ENCODE measurements around the gene TRIM63.
"Not testable (repeated sequence)": the region's sequence is repeated elsewhere in the genome, so short reads cannot be mapped to it uniquely, and the experiment has no call there.

TRIM63 gene

GRCh38 chr1:26093569-26093968 lies 26.1 kb upstream of the TRIM63 start:
- not testable (repeated sequence) for DNase-seq

DNA sequence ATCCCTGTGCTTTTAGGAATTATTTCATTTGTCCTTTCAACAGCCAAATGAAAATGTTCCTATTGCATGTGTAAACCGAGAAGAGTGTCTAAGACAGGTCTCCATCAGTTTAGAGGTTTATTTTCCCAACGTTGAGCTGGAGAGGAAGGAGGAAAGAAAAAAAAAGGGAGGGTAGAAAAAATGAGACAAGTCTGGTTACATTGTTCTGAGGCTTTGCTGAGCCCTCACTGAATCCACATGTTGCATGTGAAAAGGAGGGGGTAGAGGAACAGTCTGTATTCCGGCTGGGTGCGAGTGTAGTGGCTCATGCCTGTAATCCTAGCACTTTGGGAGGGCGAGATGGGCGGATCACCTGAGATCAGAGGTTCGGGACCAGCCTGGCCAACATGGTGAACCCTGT lies 25.0 kb upstream of the TRIM63 start:
- intact Hi-C loops (cut with DNase I) = no loop called here
- DNase-seq = no peak

More at GRCh38 chr1:26093569-26093968, 26.1 kb upstream of the TRIM63 start:
- intact Hi-C loops (cut with DNase I) = not testable (repeated sequence)

DNA sequence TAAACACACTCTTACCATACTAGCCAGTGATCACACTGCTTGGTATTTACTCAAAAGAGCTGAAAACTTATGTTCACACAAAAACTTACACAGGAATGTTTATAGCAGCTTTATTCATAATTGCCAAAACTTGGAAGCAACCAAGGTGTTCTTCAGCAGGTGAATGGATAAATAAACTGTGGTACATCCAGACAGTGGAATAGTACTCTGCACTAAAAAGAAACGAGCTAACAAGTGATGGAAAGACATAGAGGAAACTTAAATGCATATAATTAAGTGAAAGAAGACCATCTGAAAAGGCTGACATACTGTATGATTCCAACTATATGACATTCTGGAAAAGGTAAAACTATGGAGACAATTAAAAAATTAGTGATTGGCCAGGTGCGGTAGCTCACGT lies 23.5 kb upstream of the TRIM63 start:
- intact Hi-C loops (cut with DNase I) = no loop called here
- DNase-seq = no peak

DNA sequence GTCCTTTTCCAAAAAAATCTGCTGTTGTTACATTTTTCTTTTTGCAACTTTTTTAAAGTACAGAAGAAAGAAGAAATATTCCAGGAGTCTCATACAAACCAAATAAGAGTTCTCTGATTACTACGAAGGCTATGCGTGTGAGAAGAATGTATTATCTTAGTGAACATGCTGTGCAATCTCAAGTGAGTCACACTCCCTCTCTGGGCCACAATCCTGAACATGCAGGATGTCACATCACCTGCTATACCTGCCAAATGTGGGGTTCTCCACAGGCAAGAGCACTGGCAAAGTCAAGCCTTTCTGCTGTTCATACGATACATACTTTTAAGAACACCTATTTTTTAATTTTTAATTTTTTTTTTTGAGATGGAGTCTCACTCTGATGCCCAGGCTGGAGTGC lies 21.7 kb upstream of the TRIM63 start:
- DNase-seq = no peak
- intact Hi-C loops (cut with DNase I) = no loop called here

DNA sequence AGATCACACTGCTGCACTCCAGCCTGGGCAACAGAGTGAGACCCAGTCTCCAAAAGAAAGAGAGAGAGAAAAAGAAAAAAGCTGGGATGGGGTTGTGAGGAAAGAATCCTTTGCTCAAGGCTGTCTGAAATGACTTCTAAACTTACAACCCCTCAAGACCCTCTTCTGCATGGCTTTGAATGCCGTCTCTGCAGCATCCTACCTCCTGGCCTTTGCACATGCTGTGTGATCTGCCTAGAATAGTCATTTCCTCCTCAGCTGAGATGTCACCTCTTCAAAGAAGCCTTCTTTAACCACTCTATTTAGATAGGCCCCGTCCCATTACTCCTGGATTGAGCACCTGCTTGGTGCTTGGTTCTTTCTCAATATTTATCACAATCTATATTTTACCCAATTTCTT lies 17.4 kb upstream of the TRIM63 start:
- DNase-seq = no peak

DNA sequence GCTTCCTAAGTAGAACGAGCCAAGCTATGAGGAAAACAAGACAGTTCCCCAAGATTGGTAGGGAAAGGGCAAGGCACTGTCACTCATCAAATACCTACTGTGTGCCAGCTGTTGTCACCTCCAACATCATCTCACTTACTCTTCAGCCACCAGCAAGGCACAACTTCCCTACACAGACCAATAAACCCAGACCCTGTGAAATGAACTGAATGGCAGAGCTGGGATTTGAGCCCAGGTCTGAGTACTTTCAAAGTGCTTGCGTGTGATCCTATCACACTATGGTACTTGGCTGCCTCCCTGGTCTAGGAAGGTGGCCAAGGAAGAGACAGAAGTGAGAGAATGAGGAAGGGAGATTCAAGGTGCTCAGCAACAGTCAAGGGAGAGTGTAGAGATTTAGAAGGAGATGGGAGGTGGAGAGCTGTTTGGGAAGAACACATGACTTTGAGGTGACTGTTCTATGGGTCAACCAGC lies 16.7 kb upstream of the TRIM63 start:
- intact Hi-C loops (cut with DNase I) = no loop called here
- DNase-seq = no peak

More for the DNA sequence above, 17.4 kb upstream of the TRIM63 start:
- intact Hi-C loops (cut with DNase I) = no loop called here

DNA sequence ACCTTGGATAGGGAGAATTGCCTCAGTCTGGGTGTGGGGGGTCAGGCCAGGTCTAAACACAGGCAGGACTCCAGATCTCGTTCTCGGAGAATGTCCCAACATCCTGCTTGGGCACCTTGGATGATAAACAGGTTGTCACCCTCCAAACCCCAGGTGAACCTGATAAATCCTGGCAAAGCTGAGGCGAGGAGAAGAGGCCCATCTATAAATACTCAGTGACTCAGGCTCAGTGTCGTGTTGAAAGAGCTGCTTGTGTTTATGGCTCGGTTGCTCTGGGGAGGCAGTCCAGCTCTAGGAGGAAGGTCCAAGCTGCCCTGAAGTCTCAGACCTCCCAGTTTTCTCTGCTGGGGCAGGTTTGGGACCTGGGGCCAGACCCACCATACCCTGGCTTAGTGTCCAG lies 15.8 kb upstream of the TRIM63 start:
- no peak for DNase-seq
- intact Hi-C loops (cut with DNase I) = no loop called here

- intact Hi-C loops (cut with DNase I) = no loop called here
- DNase-seq = no peak
Observed at GRCh38 chr1:26082020-26082350, 14.6 kb upstream of the TRIM63 start.

DNA sequence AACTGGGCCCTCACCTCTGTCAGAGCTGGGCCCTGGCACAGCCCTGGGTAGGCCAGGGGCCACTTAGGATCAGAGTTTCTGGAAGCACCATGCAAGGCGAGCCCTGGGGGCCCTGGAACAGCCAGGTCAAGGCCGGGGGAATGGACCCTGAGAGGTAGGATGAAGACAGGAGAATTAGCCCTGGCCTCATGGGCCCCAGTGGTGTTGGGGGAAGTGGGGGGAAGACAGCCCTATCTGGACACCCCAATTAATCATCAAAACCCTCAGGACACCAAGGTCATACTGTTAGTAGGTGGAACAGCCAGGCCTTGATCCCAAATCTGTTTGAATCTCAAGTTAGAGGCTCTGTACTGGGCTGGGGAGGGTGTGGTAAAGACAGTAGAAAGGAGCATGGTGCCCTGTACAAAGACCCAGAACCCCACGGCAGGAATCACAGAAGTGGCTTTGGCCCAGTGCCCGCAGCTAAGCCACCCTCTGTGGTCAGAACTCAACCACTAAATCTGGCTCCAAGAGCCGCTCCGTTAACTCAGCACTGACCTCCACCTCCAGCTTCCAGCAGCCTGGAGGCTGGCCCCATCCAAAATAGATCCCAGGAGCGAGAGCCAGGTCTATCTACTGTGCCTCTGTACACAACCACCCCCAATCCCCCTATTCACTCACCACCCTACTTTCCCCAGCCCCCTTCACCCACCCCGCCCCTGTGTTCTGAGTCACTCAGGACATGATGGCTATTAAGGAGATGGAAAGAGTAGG lies 14.0 kb upstream of the TRIM63 start:
- intact Hi-C loops (cut with DNase I) = no loop called here
- DNase-seq = no peak

DNA sequence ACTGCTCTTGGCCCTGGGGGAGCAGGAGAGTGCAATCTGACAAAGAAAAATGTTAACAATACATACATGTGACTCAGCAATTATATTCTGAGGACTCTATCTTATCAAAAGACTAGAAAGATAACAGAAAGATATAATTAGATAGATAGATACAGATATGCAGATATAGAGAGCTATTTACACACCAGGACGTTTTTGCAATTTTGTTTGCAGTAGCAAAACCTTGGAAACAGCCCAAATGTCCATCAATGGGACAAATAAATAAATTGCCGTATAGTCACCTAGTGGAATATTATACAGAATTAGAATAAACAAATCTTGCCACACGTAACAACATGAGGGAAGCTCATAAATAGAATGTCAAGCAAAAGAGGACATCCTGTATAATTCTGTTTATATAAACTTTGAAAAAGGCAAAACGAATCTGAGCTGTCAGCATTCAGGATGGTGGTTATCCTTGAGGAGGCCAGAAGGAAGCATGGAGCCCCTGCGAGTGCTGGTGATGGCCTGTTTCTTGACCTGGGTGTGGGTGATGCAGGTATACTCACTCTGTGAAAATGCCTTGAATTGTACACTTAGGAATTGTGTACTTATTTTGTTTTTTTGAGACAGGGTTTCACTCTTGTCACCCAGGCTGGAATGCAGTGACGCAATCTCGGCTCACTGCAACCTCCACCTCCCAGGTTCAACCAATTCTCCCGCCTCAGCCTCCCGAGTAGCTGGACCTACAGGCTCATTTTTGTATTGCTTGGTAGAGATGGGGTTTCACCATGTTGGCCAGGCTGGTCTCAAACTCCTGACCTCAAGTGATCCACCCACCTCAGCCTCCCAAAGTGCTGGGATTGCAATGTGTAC lies 12.8 kb upstream of the TRIM63 start:
- intact Hi-C loops (cut with DNase I) = no loop called here
- DNase-seq = no peak

GRCh38 chr1:26079178-26079563 lies 11.7 kb upstream of the TRIM63 start:
- no peak for DNase-seq
- intact Hi-C loops (cut with DNase I) = no loop called here

- intact Hi-C loops (cut with DNase I) = no loop called here
Observed at GRCh38 chr1:26078286-26079177, 11.1 kb upstream of the TRIM63 start.

GRCh38 chr1:26077524-26077923 lies 10.1 kb upstream of the TRIM63 start:
- intact Hi-C loops (cut with DNase I) = no loop called here
- DNase-seq = no peak

More at GRCh38 chr1:26078286-26079177, 11.1 kb upstream of the TRIM63 start:
- DNase-seq = peak in 3 of 42 donors; percentile 6 to 39 (median 12)

DNA sequence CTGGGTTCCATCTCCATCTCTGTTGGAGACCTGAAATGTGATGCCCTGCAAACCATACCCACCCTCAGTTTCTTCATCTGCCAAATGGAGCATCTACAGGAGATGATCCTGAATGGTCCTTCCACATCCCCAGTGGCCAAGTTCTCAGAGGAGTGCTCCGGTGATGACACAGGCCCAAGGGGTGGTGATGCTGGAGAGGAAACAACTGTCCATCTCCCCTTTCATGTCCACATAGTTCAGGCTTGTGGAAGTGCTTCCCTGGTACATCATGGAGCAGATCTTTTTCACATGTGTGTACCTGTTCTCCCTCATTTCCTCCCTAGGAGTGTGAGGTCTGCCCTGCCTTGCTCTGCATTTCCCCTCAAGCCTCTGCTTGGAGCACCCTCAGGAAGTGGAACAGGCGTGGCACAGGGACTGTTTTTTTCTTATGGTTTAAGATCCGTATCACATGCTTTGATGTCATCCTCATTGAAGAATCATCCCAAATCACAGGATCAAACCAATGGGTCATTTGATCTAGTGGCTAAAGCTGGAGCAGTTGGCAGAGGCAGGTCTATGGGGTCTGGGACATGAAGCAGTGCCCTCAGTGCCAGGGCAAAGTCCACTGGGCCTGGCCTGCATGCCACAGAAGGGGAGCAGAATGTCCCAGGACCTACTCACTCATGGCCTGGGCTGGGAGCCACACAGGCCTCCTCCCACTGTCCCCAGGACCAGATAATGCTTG lies 8.2 kb upstream of the TRIM63 start:
- no peak for DNase-seq
- intact Hi-C loops (cut with DNase I) = no loop called here

- intact Hi-C loops (cut with DNase I) = no loop called here
- DNase-seq = peak in 5 of 42 donors; percentile 14 to 83 (median 56)
Observed at GRCh38 chr1:26072305-26072704, 4.9 kb upstream of the TRIM63 start.

GRCh38 chr1:26070963-26071342 lies 3.5 kb upstream of the TRIM63 start:
- DNase-seq = no peak
- intact Hi-C loops (cut with DNase I) = no loop called here

DNA sequence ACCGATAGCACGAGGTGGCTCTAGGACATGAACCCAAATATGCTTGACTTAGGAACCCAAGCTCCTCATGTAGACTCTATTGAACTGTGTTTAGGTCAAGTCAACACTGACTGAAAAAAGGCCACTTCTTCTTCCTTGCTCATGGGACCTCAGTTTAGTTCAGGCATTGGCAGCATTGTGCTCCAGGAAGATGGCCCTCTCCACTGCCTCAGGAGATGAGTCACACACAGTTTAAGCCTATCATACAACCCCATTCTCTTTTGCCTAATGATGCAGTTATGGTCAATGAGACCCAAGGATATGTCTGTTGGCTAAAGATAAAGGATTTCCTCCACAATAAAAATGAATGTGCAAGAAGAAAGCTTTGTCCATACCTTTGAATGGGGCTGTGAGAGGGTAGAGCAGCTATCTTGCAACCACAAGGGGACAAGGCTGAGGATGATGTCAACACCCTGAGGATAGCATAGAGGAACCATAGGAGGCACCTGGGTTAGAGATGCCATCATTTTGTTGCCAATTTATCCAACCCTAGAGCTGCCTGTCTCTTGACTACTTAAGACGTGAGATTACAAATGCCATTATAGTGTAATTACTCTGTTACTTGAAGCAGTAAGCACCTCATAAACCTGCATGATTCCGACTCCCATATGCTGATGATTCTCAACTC lies 3.0 kb upstream of the TRIM63 start:
- intact Hi-C loops (cut with DNase I) = no loop called here
- DNase-seq = no peak

DNA sequence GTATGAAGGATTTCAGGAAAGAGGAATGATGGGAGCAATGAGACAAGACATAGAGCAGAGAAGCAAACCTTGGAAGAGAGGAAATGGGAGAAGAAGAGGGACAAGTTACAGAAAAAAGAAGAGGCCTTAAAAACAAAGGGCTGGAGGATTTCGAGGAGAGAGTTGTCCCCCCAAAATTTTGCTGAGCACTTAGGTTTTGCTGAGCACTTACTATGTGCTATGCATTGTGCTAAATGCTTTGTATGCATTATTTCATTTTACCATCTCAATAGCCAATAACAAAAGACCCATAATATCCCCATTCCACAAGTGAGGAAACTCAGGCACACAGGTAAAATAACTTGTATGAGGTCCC lies 2.5 kb upstream of the TRIM63 start:
- intact Hi-C loops (cut with DNase I) = no loop called here
- no peak for DNase-seq

Data from head of caudate nucleus (tissue), 42 donors.